Astrocyte (in vitro differentiated cells and primary cell): ENCODE data around the gene MROH2B. TPM values are rescaled to one million over a fixed set of nuclear protein-coding genes. Genes with fewer than 3 reads are reported as not detected.

ENCODE experiments used
- DNase-seq: peaks from one replicate; pipeline ENCODE4 v3.0.0-alpha.2; 2010; ENCODE audit warnings: low read depth
- FAIRE-seq: peaks from 2 replicates; lab custom pipeline; 2011; peaks lifted over from hg19 to GRCh38; lab: Jason Lieb, UNC
- H2AFZ ChIP-seq: 2 replicates; pipeline ENCODE4 v1.6.0; 2012; ENCODE audit warnings: low read depth, low read length, inconsistent platforms
- H3K27ac ChIP-seq: 2 replicates; pipeline ENCODE4 v1.5.1; 2011; ENCODE audit warnings: low read depth, low read length, inconsistent platforms
- H3K27me3 ChIP-seq: 2 replicates; pipeline ENCODE4 v1.6.0; 2011; ENCODE audit warnings: low read length, inconsistent platforms; ENCODE audit not compliant: insufficient read depth
- H3K36me3 ChIP-seq: 2 replicates; pipeline ENCODE4 v1.5.1; 2011; ENCODE audit warnings: low read length, inconsistent platforms; ENCODE audit not compliant: insufficient read depth
- H3K4me1 ChIP-seq: 2 replicates; pipeline ENCODE4 v1.5.1; 2011; ENCODE audit warnings: low read length, inconsistent platforms; ENCODE audit not compliant: insufficient read depth
- H3K4me2 ChIP-seq: 2 replicates; pipeline ENCODE4 v1.6.0; 2012; ENCODE audit warnings: low read length, inconsistent platforms
- H3K4me3 ChIP-seq: 2 replicates; pipeline ENCODE4 v1.5.1; 2011; ENCODE audit warnings: low read depth, mild to moderate bottlenecking, low read length, inconsistent platforms; ENCODE audit not compliant: insufficient read depth
- H3K79me2 ChIP-seq: 2 replicates; pipeline ENCODE4 v1.6.0; 2012; ENCODE audit warnings: mild to moderate bottlenecking, low read length, inconsistent platforms; ENCODE audit not compliant: insufficient read depth
- H3K9ac ChIP-seq: 2 replicates; pipeline ENCODE4 v1.6.0; 2012; ENCODE audit warnings: mild to moderate bottlenecking, low read length, inconsistent platforms
- H3K9me3 ChIP-seq: 2 replicates; pipeline ENCODE4 v1.5.1; 2012; ENCODE audit warnings: low read depth, mild to moderate bottlenecking, low read length, inconsistent platforms; ENCODE audit not compliant: insufficient read depth
- H4K20me1 ChIP-seq: 2 replicates; pipeline ENCODE4 v1.6.0; 2012; ENCODE audit warnings: low read length, inconsistent platforms; ENCODE audit not compliant: insufficient read depth
- H3K27ac Mint-ChIP-seq: one replicate; pipeline ENCODE4 v1.8.0; 2021; ENCODE audit warnings: mild to moderate bottlenecking, mixed read lengths; ENCODE audit not compliant: unreplicated experiment
- H3K27me3 Mint-ChIP-seq: one replicate; pipeline ENCODE4 v1.8.0; 2021; ENCODE audit warnings: low read depth, mixed read lengths; ENCODE audit not compliant: unreplicated experiment
- H3K36me3 Mint-ChIP-seq: one replicate; pipeline ENCODE4 v1.8.0; 2021; ENCODE audit warnings: low read depth, mixed read lengths; ENCODE audit not compliant: unreplicated experiment
- H3K4me1 Mint-ChIP-seq: one replicate; pipeline ENCODE4 v1.8.0; 2021; ENCODE audit warnings: low read depth, mixed read lengths; ENCODE audit not compliant: unreplicated experiment
- H3K4me3 Mint-ChIP-seq: one replicate; pipeline ENCODE4 v1.8.0; 2021; ENCODE audit warnings: mild to moderate bottlenecking, moderate library complexity, mixed read lengths; ENCODE audit not compliant: unreplicated experiment
- H3K9me3 Mint-ChIP-seq: one replicate; pipeline ENCODE4 v1.8.0; 2021; ENCODE audit warnings: mild to moderate bottlenecking, mixed read lengths; ENCODE audit not compliant: unreplicated experiment
- EZH2 ChIP-seq: IDR thresholded peaks from 2 replicates; pipeline ENCODE4 v1.6.1; 2012; ENCODE audit warnings: mild to moderate bottlenecking, low read length, inconsistent platforms; ENCODE audit not compliant: insufficient read depth
- total RNA-seq: library from RNA; stranded (reverse); gene quantifications from 2 replicates; pipeline ENCODE4 v1.2.1, GENCODE V29; 2021
- TF ChIP-seq, protein P1 (sequence below): IDR thresholded peaks from 2 replicates; pipeline ENCODE4 v1.5.1; 2011; ENCODE audit warnings: low read depth, mild to moderate bottlenecking, inconsistent platforms, low read length, moderate library complexity; ENCODE audit not compliant: insufficient read depth

The MROH2B gene
- total RNA-seq, 1 donor from 2014 or later, result not detected

DNA sequence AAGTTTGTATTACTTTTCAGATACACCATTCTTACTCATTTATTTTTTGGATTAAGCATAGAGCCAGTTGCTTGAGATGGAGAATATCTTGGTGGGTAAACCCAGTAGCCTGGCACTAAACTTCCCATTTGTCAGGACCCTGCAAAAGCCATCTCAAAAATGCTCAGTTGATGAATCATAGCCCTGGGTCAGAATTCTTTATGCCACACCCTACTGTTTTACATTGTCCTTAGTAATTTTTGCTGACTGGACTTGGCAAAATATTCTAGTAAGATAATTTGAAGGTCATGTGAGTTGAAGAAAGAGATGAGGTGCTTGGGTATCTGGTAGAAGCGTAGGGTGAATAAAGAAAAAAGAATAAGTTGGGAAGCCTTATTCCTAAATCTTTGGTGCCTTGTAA is 111.1 kb downstream of the MROH2B start:
- Histone ChIP-seq H3K4me3 (no peak overlapping the region), H3K9me3 (peaks cover 7% of the 10 kb centered on the region), H3K9ac (no peak overlapping the region), H3K4me2 (no peak overlapping the region), H3K27me3 (no peaks in the 10 kb centered on the region), H3K79me2 (no peaks in the 10 kb centered on the region), H2AFZ (no peak overlapping the region), H3K27ac (no peak overlapping the region), H3K4me1 (no peaks in the 10 kb centered on the region), H3K36me3 (no peaks in the 10 kb centered on the region), H4K20me1 (no peaks in the 10 kb centered on the region)
- no peak overlapping the region for H3K27ac Mint-ChIP-seq
- peaks cover 15% of the 10 kb centered on the region for H3K9me3 Mint-ChIP-seq
- FAIRE-seq (no peak), DNase-seq (no peak)
- peaks cover 1% of the 10 kb centered on the region for H3K4me1 Mint-ChIP-seq
- TF ChIP-seq, protein P1, sequence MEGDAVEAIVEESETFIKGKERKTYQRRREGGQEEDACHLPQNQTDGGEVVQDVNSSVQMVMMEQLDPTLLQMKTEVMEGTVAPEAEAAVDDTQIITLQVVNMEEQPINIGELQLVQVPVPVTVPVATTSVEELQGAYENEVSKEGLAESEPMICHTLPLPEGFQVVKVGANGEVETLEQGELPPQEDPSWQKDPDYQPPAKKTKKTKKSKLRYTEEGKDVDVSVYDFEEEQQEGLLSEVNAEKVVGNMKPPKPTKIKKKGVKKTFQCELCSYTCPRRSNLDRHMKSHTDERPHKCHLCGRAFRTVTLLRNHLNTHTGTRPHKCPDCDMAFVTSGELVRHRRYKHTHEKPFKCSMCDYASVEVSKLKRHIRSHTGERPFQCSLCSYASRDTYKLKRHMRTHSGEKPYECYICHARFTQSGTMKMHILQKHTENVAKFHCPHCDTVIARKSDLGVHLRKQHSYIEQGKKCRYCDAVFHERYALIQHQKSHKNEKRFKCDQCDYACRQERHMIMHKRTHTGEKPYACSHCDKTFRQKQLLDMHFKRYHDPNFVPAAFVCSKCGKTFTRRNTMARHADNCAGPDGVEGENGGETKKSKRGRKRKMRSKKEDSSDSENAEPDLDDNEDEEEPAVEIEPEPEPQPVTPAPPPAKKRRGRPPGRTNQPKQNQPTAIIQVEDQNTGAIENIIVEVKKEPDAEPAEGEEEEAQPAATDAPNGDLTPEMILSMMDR, result no peak
- TF ChIP-seq EZH2, result no peak
- no peak overlapping the region for H3K4me3 Mint-ChIP-seq
- H3K36me3 Mint-ChIP-seq, result no peaks in the 10 kb centered on the region
- H3K27me3 Mint-ChIP-seq, result no peaks in the 10 kb centered on the region

DNA sequence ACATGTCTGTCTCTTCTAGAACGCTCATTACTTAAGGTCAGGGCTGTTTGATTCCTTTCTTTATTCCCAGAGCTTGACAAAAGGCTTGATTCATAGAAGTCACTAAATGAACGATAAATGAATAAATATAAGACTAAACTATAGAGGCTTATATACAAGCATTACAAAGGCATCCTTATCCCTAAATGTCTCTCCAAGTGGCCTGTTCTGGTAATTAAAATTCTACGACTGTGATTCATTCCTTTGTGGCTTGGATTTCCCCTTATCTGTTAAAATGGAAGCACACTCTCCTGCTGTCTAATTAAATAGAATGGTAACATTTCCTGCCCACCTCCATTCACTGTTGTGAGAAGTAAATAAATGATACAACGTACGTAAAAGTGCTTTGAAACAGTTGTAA is 112.3 kb downstream of the MROH2B start:
- FAIRE-seq, result no peak
- H3K4me1 ChIP-seq, result no peaks in the 10 kb centered on the region

DNA sequence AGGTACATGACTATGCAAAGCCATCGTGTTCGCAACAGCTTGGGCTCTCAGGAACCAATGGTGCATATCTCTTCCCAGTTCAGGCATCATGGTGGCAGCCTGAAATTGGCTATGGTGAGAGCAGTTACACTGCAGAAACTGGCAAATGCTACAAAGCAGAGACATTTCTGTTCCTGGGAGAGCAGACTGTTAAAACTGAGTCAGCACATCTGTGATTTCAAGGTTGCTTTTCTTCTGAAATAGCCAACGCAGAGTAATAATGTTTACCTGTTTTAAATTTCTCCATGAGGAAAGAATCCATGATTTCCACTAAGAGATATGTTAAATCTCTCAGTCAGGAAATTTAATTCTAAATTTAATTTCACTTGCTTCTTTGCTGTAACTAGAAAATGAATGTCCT is 114.1 kb downstream of the MROH2B start:
- H3K9me3 Mint-ChIP-seq, result peaks cover 15% of the 10 kb centered on the region
- H3K27me3 Mint-ChIP-seq, result no peaks in the 10 kb centered on the region
- TF ChIP-seq, protein P1, result no peak
- no peak for TF ChIP-seq EZH2
- DNase-seq, result no peak
- H3K79me2 ChIP-seq, result no peaks in the 10 kb centered on the region
- H3K4me1 ChIP-seq, result no peaks in the 10 kb centered on the region
- FAIRE-seq, result no peak
- H3K4me3 Mint-ChIP-seq, result no peak overlapping the region
- peaks cover 7% of the 10 kb centered on the region for H3K9me3 ChIP-seq
- H4K20me1 ChIP-seq, result no peaks in the 10 kb centered on the region
- peaks cover 1% of the 10 kb centered on the region for H3K4me1 Mint-ChIP-seq
- no peak overlapping the region for H2AFZ ChIP-seq
- H3K27ac Mint-ChIP-seq, result no peak overlapping the region
- H3K27me3 ChIP-seq, result no peaks in the 10 kb centered on the region
- no peak overlapping the region for H3K27ac ChIP-seq
- no peak overlapping the region for H3K4me2 ChIP-seq
- H3K9ac ChIP-seq, result no peak overlapping the region
- H3K4me3 ChIP-seq, result no peak overlapping the region
- H3K36me3 ChIP-seq, result no peaks in the 10 kb centered on the region
- H3K36me3 Mint-ChIP-seq, result no peaks in the 10 kb centered on the region

More for the DNA sequence above, 112.3 kb downstream of the MROH2B start:
- Histone ChIP-seq H3K4me2 (no peak overlapping the region), H3K27ac (no peak overlapping the region), H3K27me3 (no peaks in the 10 kb centered on the region), H2AFZ (no peak overlapping the region), H3K79me2 (no peaks in the 10 kb centered on the region), H4K20me1 (no peaks in the 10 kb centered on the region), H3K36me3 (no peaks in the 10 kb centered on the region), H3K4me3 (no peak overlapping the region), H3K9ac (no peak overlapping the region), H3K9me3 (peaks cover 7% of the 10 kb centered on the region)
- Mint-ChIP-seq H3K27ac (no peak overlapping the region), H3K4me3 (no peak overlapping the region), H3K36me3 (no peaks in the 10 kb centered on the region), H3K27me3 (no peaks in the 10 kb centered on the region), H3K4me1 (peaks cover 1% of the 10 kb centered on the region), H3K9me3 (peaks cover 15% of the 10 kb centered on the region)
- DNase-seq, result no peak
- TF ChIP-seq, protein P1, result no peak
- TF ChIP-seq EZH2, result no peak
